GM21825 (cell line): ENCODE measurements around the gene CCDC32.
A peak's percentile ranks its signal among the peaks of the same experiment; 100 is the strongest.

Experiments
- ATAC-seq: cut with Tn5 transposase; IDR thresholded peaks from one replicate; pipeline ENCODE4 v1.9.1; 2021; ENCODE audit warnings: mild to moderate bottlenecking, moderate library complexity; ENCODE audit not compliant: unreplicated experiment

CCDC32 gene

DNA sequence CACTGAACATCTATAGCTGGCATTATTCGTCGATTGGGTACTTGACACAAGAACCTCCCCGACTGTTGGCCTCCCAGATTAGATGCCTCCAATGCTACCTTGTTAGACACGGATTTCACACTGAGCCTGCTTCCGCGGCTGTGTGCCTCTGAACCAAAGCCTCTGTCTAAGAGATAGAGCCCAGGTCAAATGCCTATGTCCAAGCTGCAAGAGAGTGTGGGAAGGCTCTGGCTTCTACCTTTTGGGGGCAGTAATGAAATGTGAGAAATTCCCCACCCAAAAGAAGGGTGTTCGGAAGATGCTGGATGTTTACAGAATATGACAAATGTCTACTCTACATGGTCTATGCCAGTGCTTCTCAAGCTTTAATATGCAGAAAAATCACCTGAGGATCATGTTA is 2.3 kb upstream of the CCDC32 start:
- ATAC-seq = no peak

DNA sequence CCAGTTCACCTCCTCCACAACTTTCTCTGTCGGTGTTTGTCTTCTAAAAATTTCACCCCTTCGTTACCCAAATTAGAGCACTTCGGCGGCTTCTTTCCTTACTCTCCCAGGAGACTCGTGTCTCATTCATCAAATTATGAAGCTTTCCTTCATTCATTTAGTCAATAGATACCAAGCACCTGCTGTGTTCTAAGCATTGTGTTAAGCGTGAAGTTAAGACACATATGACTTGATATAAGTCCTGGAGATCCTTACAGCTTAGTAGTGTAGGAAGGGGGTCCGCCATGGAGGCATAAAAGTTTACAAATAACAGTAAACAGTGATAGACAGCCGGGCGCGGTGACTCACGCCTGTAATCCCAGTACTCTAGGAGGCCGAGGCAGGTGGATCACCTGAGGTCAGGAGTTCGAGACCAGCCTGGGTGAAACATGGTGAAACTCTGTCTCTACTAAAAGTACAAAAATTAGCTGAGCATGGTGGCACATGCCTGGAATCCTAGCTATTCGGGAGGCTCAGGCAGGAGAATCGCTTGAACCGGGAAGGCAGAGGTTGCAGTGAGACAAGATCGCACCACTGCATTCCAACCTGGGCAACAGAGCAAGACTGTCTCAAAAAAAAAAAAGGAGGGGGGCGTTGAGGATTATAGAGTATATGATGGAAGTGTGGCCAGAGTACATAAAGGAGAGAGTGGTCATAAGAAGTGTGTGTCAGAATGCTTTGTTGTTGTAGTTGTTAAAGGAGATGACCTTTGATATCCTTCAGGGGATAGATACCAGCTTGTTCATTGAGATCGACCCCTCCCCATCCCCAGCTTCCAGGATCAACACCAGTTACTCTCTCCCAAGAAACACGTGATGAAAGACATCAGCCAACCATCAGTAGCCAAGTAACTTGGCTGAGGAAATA is 744 bp upstream of the CCDC32 start:
- no peak for ATAC-seq

DNA sequence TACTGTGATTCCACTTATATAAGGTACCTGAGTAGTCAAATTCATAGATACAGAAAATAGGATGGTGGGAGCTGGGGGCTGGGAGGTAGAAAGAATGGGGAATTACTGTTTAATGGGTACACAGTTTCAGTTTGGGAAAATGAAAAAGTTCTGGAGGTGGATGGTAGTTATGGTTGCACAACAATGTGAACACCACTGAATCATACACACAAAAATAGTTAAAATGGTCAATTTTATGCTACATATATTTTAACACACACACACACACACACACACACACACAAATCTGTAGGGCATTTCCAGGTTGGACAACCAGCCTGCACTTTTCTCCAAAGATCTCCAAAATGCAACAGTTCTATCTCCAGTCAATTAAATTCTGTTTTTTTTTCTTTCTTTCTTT is 1.4 kb downstream of the CCDC32 start:
- no peak for ATAC-seq

DNA sequence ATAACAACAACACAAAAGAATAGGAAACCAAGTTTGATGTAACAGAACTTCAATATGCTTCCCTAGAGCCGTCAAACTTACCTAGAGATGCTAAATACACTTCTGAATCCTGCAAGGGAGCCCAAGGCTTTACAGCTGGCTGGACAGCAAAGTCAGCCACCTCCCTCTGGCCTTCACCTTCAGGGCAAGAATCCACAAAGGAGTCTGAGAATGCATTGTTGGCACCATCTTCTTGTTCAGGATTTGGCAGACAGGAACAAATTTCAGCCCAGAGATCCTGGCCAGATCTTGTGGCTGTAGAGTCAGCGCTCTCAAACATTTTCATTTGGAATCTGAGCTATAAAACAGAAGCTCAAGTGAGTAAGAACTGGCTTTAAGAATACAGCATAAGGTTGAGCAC is 2.2 kb downstream of the CCDC32 start:
- no peak for ATAC-seq

DNA sequence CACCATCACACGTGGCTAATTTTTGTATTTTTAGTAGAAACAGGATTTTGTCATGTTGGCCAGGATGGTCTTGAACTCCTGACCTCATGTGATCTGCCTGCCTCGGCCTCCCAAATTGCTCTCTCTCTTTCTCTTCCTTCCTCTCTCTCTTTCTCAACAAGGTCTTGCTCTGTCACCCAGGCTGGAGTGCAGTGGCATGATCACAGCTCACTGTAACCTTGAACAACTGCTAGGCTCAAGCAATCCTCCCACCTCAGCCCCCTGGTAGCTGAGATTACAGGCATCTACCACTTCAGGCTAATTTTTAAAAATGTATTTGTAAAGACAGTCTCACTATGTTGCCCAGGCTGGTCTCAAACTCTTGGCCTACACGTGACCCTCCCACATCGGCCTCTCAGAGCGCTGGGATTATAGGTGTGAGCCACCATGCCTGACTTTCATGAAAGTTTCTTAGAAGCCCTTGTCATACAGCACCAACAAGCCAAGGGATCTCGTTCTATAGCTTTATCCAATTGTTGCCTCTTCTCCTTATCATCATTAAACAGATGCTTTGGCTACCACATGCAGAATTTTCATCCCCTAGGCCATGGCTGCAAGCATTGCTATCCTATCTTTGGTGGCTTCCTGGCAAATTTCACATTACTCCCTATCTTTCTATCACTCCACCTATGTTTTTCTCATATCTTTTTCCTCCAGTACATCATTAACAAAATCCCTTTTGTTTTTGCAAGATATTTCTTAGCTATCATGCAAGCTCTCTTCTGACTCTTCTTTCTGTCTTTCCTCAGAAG is 5.7 kb downstream of the CCDC32 start:
- no peak for ATAC-seq

DNA sequence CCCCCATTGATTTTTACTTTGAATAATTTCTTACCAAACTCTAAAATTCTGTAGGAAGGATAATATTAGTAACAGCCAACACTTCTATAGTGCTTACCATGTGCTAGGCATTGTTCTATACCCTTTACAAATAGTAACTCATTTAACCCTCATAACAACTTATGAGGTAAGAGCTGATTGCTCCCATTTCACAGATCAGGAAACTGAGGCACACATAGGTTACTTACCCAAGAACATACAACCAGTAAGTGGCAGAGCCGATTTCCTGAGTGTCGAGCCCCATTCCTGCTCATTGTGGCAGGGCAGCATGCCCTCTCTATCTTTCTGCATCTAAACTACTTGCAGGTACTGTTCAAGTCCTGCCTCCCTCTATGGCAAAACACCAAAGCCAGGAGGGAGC is 9.0 kb downstream of the CCDC32 start:
- no peak for ATAC-seq

DNA sequence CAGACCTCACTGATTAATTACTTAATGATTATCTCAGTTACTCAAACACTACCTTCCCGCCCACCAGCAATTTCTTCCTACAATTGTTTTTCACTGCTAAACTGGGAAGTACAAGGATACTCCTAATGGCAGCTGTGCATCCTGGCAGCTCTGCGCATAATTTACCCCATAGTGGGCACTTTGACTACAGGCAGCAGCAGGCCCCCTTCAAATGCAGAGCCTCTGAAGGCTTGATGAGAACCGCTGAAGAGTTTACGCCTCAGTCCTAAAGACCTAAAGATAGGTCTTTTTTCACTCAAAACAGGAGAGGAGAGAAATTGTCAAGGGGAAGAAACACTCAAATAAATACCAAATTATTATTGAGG is 10.7 kb downstream of the CCDC32 start:
- ATAC-seq = no peak

DNA sequence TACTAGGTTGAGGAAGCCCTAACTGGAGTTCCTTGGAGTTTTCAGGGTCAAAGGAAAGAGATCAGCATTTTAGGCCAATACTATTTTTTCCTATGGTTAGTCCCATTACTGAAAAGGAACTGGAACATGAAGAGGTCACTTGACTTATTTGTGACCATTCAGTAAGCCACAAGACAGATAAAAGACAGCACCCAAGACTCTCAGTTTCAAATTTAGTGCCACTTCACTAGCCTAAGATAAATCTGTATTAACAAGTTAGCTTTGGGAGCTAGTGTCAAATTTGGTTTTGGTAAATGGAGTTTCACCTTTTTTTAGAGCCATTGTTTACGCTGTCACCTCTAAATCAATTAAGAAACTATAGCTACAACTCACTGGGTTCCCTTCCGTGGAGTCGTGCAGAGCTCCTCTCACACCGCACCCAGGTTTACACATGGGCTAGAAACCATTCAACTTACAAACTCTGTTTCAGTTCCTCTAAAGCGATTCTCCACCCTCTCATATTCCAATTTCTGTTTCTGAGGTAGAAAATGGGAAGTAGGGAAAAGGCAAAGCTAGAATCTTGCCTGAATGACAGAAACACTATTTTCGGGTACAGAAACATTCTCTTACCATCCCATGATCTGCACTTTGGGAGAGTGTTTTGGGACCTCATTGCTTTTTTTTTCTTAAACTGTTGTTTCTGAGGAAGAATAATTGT is 14.4 kb downstream of the CCDC32 start:
- ATAC-seq = peak; percentile 60

DNA sequence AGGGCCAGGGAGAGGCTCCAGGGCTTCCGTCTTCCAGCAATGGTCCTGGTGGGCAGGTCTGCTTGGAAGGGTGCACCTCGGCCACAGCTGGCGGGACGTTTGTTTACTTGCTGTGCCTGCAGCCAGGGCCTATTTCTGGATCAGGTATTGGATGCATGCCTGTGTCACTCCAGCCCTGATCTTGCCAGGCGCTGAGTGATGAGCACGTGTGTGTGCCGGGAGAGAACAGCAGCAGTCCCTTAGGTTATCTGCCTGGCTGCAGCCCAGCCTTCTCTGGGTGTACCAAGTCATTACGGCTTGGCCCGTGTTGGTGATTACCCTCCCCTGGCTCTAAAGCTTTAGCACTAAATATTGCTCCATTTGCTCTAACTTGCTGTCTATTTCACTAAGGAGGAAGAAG is 14.9 kb downstream of the CCDC32 start:
- ATAC-seq = no peak

DNA sequence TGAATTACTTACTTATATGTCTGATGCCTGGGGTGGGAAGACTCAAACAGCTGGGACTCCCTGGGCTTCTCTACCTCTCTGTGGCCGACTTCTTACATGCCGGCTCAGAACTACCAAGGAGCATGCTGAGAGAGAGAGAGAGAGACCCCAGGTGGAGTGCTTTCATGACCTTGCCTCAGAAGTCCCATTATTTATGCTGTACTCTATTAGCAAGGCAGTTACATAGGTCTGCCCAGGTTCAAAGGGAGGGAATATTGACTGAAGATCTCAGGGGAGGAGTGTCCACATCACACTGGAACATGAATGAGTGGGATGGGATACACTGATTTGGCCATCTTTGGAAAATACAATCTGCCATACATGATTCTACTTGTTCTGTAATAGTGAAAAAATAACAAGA is 16.2 kb downstream of the CCDC32 start:
- ATAC-seq = no peak

DNA sequence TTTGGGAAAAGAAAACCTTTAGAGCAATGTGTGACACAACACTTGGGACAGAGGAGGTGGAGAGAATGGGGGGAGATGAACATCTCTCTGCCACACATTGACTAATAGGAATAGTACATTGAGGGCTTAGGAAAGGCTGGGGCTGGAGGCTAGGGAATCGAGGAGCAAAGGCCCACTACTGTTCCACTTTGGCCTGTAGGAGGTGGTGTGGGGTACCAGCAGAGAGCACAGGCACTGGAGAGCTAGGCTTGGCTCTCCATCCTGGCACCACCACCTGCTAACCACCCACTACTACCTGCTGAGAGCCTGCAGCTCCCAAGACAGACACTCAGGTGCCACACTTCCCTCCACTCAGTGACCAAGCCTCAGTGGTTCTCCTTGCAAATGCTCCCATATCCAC is 19.4 kb downstream of the CCDC32 start:
- no peak for ATAC-seq

DNA sequence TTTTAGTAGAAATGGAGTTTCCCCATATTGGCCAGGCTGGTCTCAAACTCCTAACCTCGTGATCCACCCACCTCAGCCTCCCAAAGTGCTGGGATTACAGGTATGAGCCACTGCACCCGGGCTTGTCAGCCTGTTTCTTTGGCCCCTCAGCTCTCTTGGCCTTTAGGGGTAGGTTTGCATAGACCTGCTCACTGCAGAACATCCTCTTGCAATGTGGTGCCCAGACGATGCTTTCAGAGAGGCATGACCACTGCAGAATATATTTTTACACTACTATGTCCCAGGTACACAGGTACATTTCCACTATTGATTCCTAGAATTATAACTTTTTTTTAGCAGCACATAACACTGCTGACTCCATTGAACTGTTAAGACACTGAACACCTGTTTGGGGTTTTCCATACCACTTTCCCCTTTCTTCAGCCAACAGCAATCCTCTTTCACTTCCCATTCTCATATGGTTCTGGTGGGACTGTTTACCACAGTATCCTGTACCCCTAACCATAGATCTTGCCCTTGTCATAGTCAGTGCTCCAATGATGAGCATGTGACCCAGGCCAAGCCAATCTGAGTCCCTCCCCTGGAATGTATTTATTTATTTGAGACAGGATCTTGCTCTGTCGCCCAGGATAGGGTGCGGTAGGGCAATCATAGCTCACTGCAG is 21.1 kb downstream of the CCDC32 start:
- ATAC-seq = peak; percentile 73

DNA sequence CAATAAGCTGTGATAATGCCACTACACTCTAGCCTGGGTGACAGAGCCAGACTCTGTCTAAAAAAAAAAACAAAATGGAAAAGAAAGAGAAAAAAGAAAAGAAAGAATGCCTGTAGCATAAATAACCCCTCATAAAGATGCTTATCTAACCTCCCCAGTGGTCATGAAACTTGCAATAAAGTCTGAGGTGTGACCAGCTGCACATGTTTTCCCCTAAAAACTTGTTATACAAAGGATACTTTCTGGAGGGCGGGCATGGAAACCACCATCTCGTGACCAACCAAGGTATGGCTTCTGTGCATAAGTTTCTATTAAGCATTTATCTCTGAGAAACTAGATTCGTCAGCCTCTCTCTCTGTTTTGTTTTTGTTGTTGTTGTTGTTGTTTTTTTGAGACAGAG is 21.8 kb downstream of the CCDC32 start:
- ATAC-seq = no peak

DNA sequence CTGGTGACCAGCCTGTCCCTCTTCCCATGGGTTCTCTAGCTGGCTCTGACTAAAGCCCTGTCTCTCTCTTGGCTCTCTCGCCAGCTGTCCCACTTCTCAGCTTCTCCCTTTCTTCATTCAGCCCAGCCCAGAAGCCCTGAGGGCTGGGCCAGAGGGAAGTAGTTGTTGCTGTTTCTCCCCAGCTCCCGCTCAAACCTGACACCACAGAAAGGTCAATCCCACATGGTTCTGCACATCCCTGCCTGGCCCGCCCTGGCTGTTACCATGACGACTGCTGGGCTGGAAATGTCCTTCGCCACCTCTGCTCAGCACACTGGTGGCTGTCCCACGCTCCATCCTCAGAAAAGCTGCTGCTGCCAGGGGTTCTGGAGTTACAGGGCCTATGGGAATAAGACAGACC is 25.9 kb downstream of the CCDC32 start:
- ATAC-seq = no peak

DNA sequence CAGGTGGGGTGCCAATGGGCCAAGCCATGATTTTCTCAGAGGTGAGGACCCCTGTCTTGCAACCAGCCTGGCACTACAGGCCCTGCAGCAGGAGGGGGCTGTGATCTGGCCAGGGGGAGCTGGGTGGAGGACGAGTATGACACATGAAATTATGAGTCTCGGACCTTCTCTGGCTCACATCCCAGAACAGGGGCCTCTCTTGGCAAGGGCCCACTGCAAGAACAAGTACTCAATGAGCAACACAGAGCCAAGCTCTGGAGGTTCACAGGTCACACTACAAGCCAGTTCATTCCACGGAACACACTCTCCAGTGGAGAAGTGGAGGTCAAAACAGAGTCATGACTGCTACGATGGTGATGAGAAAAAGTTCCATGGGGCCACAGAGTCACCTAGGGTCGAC is 28.3 kb downstream of the CCDC32 start:
- ATAC-seq = no peak

DNA sequence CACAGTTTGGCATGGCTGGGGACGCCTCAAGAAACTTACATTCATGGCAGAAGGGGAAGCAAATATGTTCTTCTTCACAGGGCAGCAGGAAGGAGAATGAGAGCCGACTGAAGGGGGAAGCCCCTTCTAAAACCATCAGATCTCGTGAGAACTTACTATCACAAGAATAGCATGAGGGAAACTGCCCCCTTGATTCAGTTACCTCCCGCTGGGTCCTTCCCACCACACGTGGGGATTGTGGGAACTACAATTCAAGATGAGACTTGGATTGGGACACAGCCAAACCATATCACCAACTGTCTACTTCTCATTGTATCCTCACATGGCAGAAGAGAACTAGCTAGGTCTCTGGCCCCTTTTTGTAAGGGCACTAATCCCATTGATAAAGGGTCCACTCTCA is 30.5 kb downstream of the CCDC32 start:
- ATAC-seq = no peak

DNA sequence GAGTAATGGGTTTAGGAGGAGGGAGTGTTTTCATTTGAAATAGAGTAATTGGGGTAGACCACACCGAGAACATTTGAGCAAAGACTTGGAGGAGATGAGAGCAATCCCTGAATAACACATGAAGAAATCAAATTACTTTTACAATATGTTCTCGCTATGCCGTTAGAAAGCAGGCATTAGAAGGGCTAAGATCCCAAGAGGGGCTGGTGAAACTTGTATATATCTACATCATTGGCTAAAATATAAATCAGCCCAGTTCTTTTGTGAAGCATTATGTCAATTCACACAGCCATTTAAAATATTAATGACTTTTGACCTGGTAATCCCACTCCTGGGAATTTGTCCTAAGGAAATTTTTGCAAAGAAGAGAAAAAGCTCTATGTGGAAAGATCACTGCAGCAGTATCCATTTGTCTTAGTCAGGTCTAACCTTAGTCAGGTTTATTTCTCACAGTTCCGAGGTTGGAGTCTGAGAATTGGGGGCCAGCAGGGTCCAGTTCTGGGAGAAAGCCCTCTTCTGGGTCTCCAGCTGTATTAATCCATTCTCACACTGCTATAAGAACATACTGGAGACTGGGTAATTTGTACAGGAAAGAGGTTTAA is 31.0 kb downstream of the CCDC32 start:
- ATAC-seq = no peak

DNA sequence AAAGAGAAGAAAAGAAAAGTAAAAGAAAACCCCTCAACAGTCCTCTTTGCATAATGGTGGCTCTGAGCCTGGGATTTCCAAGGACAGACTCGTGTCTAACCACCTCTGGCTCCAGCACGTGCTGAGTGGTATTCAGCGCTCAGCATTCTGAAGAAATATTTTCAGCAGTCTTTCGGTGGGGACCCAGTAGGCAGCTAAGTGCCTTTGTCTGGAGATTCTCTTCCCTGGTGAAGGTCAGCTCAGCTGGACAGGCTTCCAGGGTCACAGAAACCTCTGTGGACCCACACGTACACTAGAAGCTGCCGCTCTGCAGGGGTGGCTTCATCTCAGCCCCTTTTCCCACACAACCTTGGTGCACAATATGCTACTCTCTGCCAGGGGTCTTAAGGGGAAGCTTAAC is 36.0 kb downstream of the CCDC32 start:
- ATAC-seq = no peak

DNA sequence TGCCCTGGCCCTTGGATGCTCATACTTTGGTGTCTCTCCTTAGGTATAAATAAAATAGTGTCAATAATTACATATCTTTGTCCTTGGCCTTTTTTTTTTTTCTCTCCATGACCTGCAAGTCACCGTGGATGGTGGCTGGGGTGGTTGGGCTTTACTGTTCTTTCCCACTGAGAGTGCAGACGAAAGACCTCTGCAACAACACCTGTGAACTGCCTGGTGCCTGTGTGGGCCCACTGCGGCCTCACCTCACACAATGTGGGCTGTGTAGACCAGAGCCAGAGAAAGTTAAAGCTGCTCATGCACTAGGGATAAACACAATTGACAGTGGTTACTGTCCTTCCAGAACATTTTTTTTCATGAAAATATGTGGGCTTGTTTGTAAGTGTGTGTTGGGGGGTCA is 39.0 kb downstream of the CCDC32 start:
- no peak for ATAC-seq

DNA sequence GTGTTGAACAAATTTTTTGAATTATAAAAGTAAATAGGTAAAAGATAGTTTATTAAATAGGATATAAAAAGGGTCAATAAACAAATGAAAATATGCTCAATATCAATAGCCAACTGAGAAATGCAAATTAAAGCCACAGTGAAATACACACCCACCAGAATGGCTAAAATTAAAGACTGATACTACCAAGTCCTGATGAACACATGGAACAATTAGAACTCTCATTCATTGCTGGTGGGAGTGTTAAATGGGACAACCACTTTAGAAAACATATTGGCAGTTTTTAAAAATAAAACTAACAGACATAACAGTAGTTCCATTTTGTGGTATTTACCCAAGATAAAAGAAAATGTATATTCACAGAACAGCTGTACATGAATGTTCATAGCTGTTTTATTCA is 41.2 kb downstream of the CCDC32 start:
- ATAC-seq = no peak

DNA sequence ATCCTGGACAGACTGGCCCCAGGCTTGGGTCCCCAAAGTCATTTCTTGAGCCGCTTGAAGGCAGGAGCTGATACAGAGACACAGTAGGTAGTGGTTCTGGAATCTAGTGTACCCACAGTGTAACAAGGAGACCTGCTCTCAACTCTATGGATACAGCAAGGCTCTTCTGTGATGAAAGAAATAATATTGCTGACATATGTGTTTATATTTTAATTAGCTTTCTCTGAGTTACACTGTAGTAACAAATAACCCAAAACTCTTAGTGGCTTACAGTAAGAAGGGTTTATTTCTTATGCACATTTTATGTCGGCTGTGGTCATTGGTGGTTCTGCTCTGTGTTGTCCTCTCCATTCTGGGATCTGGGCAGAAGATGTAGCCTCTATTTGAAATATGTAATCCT is 48.5 kb downstream of the CCDC32 start:
- no peak for ATAC-seq
